Lung microvascular endothelial cell (primary cell): ENCODE results near the gene TADA2A. TPM values are rescaled to one million over a fixed set of nuclear protein-coding genes. Genes with fewer than 3 reads are reported as not detected.
"Not testable (repeated sequence)": the region's sequence is repeated elsewhere in the genome, so short reads cannot be mapped to it uniquely, and the experiment has no call there.

Experiments
- DNase-seq, 2 donors: peaks; one replicate each; pipeline versions ENCODE4 v3.0.0 to v3.0.0-alpha.2; 2010; ENCODE audit warnings: low read depth in 2 of 2
- total RNA-seq: library from RNA; depleted of rRNA; stranded (reverse); fragments of >200 nt; gene quantifications from 2 replicates; pipeline ENCODE4 v1.2.1, GENCODE V29; 2014

Gene TADA2A
- total RNA-seq, 1 donor from 2014 or later = 15.3 TPM

DNA sequence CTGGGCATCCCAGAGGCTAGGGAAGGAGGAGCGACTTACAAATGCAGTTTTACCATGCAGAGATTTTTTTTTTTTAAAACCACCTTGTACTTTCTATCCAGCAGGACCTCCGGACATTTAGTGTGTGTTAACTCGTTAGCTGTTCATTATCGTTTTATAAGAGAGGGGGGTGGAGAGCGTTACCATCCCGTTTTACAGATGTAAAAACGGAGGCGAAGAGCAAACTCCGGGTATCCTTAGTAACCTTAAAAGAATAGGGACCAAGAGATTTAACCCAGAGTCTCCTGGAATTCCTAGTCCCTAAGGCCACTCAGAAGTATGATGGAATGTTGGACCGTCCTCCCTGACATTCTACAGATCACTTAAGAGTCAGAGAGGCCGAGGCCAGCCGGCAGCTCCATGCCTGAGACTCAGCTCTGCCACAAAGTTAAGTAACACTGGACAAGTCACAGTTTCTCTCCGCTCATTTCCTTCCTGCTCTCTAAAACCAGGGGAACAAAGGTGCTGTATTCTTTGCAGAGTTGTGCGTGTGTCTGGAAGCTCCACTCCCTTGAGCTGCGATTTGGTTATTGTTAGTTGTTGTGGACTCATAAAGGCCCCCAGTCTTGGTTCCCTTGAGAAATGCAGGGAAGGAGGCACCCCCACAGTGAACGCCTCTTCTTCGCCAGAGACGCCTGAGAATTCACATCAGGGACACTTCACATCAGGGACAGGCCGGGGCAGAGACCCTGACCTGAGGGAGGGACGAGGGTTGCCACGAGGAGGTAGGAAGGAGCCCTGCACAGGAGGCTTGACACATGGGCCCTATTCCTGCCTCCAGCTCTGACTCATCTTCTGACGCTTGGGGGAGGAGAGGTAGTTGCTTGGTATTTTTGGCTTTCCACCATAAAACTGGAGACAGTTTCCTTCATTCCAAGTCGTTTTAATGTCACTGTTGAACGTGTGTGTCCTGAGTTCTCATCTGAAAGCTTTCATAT lies 84.2 kb downstream of the TADA2A start:
- DNase-seq = peak; percentile 33 to 89

- DNase-seq = no peak
These were observed 85.5 kb downstream of the TADA2A start for GRCh38 chr17:37492167-37492566.

GRCh38 chr17:37493249-37494027 lies 86.8 kb downstream of the TADA2A start:
- no peak for DNase-seq

DNA sequence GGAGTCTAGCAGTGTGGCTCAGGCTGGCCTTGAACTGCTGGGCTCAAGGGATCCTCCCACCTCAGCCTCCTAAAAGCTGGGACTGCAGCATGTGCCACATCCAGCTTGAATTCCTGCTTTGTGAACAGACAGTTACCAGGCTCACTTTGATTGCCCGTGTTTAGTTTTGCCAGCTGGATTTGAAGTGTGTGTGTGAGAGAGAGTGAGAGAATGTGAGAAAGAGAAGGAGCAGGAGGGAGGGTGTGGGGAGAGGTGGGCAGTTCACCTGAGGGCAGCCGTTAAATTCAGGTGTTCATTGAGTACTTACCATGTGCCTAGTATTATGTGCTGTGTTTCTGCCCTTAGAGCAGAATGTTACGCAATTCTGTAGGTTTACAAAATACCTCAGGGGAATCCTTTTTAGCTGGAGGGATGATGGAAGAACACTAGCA lies 87.7 kb downstream of the TADA2A start:
- DNase-seq = no peak

DNA sequence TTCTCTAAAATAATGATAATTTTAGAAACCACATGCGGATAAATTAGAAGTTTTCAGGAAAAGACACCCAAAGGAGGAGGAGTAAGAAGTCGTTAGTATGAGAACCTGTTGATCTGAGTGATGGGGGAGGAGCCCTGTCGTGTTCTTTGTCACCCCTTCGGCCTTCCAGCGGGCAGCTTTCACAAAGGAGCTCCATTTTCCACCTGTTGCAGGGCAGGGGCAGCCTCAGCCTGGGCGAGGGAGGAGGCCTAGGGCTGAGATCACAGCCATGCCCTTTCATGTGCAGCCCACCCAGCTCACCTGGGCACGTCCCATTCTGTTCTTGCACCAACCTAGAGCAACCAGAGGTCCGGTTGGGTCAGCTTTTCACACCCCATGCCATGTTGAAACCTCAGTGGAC lies 88.3 kb downstream of the TADA2A start:
- no peak for DNase-seq

- no peak for DNase-seq
These were observed 93.7 kb downstream of the TADA2A start for GRCh38 chr17:37500378-37500777.

GRCh38 chr17:37502009-37502936 lies 95.6 kb downstream of the TADA2A start:
- no peak for DNase-seq

GRCh38 chr17:37503148-37503547 lies 96.5 kb downstream of the TADA2A start:
- DNase-seq = no peak

DNA sequence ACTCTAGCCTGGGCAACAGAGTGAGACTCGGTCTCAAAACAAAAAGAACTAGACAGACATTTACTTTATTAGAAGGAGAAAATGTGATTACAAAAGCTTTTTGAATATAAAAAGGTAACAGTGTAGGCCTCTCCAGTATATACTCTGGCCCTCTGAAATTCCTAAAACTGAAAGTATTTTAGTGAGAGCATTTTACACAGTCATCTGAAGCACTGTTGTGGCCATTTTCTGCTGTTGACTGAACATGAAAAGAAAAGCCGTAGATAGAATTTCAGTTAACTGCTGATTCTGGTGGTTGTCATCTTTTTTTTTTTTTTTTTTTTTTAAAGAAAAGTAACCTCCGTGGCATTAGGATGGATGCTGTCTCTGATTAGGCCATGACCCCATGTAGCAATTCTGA lies 98.6 kb downstream of the TADA2A start:
- DNase-seq = no peak

DNA sequence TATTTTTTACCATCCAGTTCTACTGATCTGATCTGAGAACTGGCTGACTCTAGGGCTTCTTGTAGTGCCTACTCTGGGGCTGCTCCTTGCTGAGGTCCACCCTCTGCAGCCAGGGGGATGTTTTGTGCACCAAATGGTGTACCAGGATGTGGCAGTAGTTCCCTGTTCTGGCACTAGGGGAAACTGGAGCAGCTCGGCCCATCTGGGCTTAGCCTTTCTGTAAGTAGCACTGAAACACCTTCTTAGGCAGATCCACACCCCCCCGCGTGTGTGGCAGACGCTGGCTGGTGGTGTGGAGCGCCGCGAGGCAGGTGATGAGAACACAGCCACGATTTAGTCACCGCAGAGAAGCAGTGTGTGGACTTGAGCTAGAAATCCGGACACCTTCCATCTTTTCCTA lies 100.0 kb downstream of the TADA2A start:
- DNase-seq = peak; percentile 40 to 50

DNA sequence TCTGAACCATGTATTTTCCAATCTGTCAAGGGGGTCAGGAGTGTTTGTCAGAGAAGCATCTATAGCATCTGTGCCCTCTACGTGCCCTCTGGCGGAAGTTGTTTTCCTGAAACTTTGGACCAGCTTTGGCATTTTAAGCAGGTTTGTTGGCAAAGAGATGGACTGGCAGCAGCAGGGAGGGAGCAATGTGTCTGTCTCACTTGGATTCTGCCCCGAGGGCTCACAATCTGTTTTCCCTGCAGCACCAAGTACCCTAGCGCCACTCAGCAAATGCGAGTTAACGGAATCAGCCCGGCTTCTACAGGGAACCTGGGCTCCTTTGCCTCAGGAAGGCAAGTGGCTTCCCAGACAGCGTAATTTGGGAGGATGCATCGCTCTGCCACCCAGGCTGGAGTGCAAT lies 100.4 kb downstream of the TADA2A start:
- no peak for DNase-seq

DNA sequence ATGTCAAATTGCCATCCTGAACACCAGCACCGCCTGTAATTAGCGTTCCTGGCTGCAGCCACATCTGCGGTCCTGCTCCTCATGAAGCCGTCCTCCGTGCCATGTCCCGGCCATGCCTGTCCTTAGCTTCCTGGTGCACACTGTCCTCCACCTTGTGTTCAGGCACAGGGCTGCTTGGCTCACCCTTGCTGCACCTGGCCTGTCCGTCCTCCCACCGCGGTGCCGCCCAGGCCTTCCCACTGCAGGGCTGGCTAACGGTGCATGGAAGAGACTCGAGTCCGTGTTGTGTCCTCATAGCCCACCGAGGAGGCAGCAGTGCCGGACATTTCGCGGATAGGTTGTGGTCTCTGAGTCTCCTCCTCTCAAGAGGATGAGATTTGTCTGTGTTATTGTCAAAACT lies 103.4 kb downstream of the TADA2A start:
- DNase-seq = no peak

- not testable (repeated sequence) for DNase-seq
These were observed 105.0 kb downstream of the TADA2A start for GRCh38 chr17:37511642-37512041.

- no peak for DNase-seq
These were observed 105.9 kb downstream of the TADA2A start for GRCh38 chr17:37512442-37513068.

DNA sequence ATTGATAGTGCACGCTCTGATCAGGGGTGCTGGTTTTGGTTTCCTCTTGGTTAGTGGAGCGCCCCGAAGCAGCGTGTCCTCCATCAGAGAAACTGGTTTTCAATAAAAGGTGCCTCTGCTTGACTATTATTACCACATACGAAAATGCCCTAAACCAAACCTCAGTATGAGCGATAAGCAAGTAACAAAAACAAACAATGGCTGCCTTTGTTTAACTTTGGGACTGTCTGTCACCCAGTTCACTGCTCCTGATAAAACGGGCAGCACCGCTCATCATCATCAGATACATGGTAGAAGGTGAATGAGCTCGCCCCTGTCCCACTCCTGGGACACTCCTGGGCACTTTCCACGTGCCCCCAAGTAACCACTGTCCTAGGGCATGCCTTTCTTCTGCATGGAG lies 107.0 kb downstream of the TADA2A start:
- no peak for DNase-seq

DNA sequence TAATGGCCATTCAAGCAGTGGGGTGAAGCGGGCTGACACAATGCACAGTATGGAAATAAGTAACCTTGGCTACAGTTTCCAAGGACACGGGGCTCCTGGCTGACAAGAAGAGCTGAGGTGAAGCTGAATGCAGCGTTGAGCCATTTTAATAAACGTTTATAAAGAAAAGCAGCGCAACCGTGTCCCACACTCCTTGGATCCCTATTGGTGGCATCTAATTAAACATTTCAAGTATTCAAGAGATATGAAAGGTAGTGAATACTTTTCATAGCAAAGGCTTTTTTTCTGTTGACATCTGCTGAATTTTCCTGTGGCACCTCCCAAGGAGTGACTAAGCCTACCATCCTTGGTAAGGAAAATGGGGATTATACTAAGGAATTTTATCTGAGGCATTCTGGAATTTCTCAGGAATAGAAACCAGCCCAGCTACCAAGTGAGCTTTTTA lies 109.5 kb downstream of the TADA2A start:
- no peak for DNase-seq

- no peak for DNase-seq
These were observed 111.2 kb downstream of the TADA2A start for GRCh38 chr17:37517881-37518280.

DNA sequence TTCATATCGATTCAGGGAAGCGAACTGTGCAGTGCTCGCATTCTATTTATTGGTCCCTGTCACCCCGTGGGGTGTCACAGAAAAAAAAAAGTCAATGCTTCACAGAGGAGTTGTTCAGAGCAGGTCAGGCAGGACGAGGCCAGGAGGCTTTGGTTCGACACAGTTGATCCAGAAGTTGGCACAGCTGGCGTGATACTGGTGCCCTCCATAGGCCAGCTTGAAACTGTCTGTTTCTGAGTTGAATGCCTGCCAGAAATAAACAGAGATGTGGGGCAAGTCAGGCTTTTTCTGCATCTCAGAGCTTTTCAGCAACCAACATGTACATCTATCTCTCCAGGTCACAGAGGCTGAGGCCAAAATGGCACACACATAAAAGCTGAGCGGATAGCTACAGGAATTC lies 112.1 kb downstream of the TADA2A start:
- peak in 1 of 2 donors; percentile 13 for DNase-seq

- DNase-seq = no peak
These were observed 112.7 kb downstream of the TADA2A start for GRCh38 chr17:37519251-37519985.

DNA sequence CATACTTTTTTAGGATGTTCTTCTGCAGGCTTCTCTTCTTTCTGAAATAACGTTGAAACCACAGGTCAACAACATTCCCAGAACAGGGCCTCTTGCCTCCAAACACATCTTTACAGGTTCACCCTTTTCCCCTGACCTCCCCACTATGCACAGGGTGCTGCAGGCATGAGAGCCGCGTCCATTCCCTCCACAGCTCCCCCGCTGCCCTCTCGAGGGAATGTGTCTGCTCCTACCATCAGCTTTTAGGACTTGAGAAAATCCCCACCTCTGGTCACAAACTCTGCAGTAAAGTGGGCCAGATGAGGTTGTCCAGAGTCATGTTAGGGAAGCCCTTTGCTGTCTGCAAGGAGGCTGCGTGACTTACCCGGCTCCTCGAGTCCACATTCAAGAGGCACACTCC lies 113.5 kb downstream of the TADA2A start:
- no peak for DNase-seq
